Tibial artery (tissue), 4 donors: ENCODE data around the gene ZC3H12A.

ENCODE experiments used
- DNase-seq, 2 donors: peaks; one replicate each; pipeline ENCODE4 v3.0.0-alpha.2; 2019
- H3K27ac ChIP-seq, 2 donors: fragments of 200-600 bp; sonication (generic) in 1 of 2; 1 replicate in 1 of 2; 2 replicates in 1 of 2; pipeline ENCODE4 v1.5.1; 2018 to 2019; ENCODE audit warnings: mild to moderate bottlenecking in 1 of 2
- H3K27me3 ChIP-seq, 2 donors: fragments of 200-600 bp; sonication (generic) in 1 of 2; one replicate each; pipeline versions ENCODE4 v1.5.1 to v1.6.0; 2016 to 2019
- H3K36me3 ChIP-seq, 3 donors: fragments of 200-600 bp; sonication (generic) in 2 of 3; one replicate each; pipeline ENCODE4 v1.5.1; 2016 to 2019; ENCODE audit warnings: mild to moderate bottlenecking in 2 of 3
- H3K4me1 ChIP-seq, 4 donors: fragments of 200-600 bp; sonication (generic) in 2 of 4; 1 replicate in 3 of 4; 2 replicates in 1 of 4; pipeline ENCODE4 v1.5.1; 2016 to 2019
- H3K4me3 ChIP-seq, 2 donors: fragments of 200-600 bp; sonication (generic) in 1 of 2; 1 replicate in 1 of 2; 2 replicates in 1 of 2; pipeline ENCODE4 v1.5.1; 2018 to 2019; ENCODE audit warnings: mild to moderate bottlenecking in 2 of 2
- H3K9me3 ChIP-seq, 3 donors: fragments of 200-600 bp; sonication (generic) in 1 of 3; one replicate each; pipeline ENCODE4 v1.5.1; 2016 to 2019
- intact Hi-C: fragments of 100-400 bp; cut with DNase I; formaldehyde crosslinking; loops from one replicate; pipeline ENCODE4 v1.15.0; 2023; ENCODE audit warnings: low total_unique reads
- TF ChIP-seq, protein P1 (sequence below), 2 experiments: fragments of 200-600 bp in 1 of 2; fragments of 450-650 bp in 1 of 2; IDR thresholded peaks; one replicate each; pipeline ENCODE4 v1.5.1; 2017 to 2019; ENCODE audit warnings: antibody characterized with exemption in 2 of 2, mild to moderate bottlenecking in 1 of 2, moderate library complexity in 1 of 2

The ZC3H12A gene

DNA sequence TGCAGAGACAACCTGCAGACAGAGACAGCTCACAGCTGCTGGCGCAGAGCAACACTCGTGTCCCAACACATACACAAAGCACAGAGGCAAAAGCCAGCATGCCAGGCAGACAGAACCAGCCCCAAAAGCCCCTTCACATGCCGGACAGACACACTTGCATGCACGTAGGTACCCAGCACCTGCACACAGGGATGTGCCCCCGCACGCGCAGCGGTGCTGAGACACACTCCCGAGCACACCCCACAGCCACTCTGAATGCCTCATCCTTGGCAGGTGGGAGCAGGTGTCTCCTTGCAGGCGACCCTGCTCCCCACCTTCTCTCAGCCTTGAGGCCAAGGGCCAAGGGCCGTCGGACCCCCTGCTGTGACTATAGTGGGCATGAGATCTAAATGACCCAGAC lies 41.2 kb upstream of the ZC3H12A start:
- peaks cover 0 to 62% of the 10 kb centered on the region in 2 donors for H3K27me3 ChIP-seq
- H3K4me1 ChIP-seq = no peaks in the 10 kb centered on the region
- intact Hi-C loops = loop anchor here (5.0 kb wide), 1 partner anchor 731 kb away; no protein-coding TSS in a partner anchor
- H3K4me3 ChIP-seq = no peak overlapping the region
- TF ChIP-seq, protein P1, sequence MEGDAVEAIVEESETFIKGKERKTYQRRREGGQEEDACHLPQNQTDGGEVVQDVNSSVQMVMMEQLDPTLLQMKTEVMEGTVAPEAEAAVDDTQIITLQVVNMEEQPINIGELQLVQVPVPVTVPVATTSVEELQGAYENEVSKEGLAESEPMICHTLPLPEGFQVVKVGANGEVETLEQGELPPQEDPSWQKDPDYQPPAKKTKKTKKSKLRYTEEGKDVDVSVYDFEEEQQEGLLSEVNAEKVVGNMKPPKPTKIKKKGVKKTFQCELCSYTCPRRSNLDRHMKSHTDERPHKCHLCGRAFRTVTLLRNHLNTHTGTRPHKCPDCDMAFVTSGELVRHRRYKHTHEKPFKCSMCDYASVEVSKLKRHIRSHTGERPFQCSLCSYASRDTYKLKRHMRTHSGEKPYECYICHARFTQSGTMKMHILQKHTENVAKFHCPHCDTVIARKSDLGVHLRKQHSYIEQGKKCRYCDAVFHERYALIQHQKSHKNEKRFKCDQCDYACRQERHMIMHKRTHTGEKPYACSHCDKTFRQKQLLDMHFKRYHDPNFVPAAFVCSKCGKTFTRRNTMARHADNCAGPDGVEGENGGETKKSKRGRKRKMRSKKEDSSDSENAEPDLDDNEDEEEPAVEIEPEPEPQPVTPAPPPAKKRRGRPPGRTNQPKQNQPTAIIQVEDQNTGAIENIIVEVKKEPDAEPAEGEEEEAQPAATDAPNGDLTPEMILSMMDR (IDR thresholded peaks at IDR 0.05) = no peak
- H3K27ac ChIP-seq = no peak overlapping the region
- no peaks in the 10 kb centered on the region for H3K9me3 ChIP-seq
- no peaks in the 10 kb centered on the region for H3K36me3 ChIP-seq
- no peak for DNase-seq

DNA sequence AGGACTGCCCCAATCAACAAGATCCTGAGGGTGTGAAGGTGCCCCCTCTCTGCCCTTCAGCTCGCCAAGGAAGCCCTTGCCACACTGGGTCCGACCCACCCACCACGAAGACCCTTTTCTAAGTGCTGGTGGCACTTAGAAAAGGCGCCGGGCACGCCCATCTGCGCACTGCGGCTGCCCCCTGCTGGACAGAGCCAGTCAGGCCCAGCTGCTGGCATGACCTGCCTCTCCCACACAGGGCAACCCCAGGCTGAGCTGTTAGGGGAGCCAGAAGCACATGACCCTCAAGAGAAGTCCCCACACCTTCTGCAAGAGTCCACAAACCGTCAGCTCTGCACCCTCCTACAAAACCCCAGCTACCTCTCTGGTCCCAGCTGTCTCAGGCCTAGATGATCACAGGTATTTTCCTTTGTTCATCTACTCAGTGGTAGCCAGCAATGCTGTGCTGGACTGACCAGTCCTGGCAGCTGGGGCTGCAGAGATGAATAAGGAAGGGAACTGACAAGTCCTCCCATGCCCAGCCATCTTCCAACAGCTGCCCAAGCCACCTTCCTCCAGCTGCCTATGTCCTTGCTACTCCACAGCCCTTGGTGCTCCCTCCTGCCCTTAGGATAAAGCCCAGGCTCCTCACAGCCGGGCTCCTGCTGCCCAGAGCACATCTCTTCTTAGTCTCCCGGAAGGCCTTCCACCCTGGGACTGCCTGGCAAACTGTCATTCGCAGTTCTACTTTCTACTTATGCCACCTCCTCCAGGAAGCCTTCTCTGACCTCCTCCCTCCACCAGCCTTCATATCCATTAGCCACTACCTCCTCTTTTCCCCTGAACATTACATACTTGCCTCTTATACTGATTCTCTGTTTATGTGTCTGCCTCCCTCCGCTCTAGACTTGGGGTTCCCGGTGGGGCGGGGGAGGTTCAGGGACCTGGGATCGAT lies 39.8 kb upstream of the ZC3H12A start:
- TF ChIP-seq, protein P1 (IDR thresholded peaks at IDR 0.05) = peak; percentile 79 to 87
- no peak overlapping the region for H3K4me3 ChIP-seq
- H3K27ac ChIP-seq = no peak overlapping the region
- intact Hi-C loops = loop anchor here (5.0 kb wide), 2 partner anchors 732 to 862 kb away; no protein-coding TSS in a partner anchor
- peaks cover 0 to 76% of the 10 kb centered on the region in 2 donors for H3K27me3 ChIP-seq
- no peaks in the 10 kb centered on the region for H3K4me1 ChIP-seq
- DNase-seq = peak; percentile 37 to 68
- H3K9me3 ChIP-seq = no peaks in the 10 kb centered on the region
- H3K36me3 ChIP-seq = no peaks in the 10 kb centered on the region

DNA sequence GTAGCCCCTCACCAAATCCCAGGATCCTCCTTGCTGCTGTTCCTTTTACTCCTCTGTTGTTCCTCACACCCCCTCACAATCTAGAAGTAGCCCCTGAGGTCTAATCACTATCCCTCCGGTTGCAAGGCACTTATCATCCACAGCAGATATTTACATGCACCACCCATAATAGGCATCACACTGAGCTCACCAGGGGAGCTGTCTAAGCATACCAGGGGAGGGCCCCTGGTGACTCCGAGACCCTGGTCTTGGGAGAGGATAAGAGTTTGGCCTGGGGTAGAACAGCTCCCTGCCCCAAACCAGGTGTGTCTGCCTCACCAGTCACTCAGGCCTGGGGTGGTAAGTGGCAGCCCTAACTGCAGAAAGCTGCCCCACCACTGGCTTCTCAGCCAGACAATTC lies 37.3 kb upstream of the ZC3H12A start:
- no peak for DNase-seq
- no peak overlapping the region for H3K4me3 ChIP-seq
- peaks cover 0 to 76% of the 10 kb centered on the region in 2 donors for H3K27me3 ChIP-seq
- no peaks in the 10 kb centered on the region for H3K9me3 ChIP-seq
- no peaks in the 10 kb centered on the region for H3K36me3 ChIP-seq
- TF ChIP-seq, protein P1 (IDR thresholded peaks at IDR 0.05) = no peak
- intact Hi-C loops = loop anchor here (5.0 kb wide), 1 partner anchor 865 kb away; no protein-coding TSS in a partner anchor
- no peaks in the 10 kb centered on the region for H3K4me1 ChIP-seq
- H3K27ac ChIP-seq = no peak overlapping the region

DNA sequence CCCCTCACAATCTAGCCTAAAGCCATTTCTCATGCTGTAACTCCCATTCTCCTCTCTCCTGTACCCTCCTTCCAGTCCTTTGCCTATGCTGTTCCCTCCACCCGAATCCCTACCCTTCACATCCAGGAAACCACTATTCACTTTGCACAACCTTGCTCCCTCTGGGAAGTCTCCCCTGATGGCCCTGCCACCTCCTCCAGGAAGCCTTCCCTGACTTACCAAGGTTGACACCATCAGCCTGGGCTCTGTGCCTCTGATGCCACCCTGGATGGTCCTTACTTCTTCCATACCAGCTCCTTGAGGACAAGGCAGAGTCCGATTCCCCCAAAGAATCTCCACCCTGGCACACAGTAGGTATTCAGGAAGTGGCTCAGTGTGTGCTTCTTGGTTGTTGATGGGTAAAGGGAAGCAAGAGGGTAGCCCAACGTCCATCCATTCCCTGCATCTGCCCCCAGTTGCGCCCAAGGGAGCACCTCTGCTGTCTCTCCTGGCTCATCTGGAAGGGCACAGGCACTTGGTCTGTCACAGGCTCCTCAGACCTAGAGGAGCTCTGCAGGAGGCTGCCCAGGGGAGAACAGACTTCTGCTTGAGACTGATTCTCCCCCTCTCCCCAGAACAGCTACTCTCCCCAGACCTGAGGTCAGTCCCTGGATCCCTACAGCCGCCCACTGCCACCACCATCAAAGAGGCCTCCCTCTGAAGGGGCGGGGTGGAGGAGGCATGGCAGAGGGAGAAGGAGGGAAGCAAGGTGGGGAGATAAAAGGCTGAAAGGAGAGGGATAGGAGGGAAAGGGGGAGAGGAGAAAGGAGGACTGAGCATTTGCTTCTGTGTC lies 36.1 kb upstream of the ZC3H12A start:
- no peaks in the 10 kb centered on the region for H3K9me3 ChIP-seq
- H3K27me3 ChIP-seq = peaks cover 0 to 68% of the 10 kb centered on the region in 2 donors
- no peak overlapping the region for H3K27ac ChIP-seq
- no peaks in the 10 kb centered on the region for H3K36me3 ChIP-seq
- H3K4me3 ChIP-seq = no peak overlapping the region
- intact Hi-C loops = loop anchor here (5.0 kb wide), 1 partner anchor 866 kb away; no protein-coding TSS in a partner anchor
- H3K4me1 ChIP-seq = no peaks in the 10 kb centered on the region
- TF ChIP-seq, protein P1 (IDR thresholded peaks at IDR 0.05) = no peak
- no peak for DNase-seq

DNA sequence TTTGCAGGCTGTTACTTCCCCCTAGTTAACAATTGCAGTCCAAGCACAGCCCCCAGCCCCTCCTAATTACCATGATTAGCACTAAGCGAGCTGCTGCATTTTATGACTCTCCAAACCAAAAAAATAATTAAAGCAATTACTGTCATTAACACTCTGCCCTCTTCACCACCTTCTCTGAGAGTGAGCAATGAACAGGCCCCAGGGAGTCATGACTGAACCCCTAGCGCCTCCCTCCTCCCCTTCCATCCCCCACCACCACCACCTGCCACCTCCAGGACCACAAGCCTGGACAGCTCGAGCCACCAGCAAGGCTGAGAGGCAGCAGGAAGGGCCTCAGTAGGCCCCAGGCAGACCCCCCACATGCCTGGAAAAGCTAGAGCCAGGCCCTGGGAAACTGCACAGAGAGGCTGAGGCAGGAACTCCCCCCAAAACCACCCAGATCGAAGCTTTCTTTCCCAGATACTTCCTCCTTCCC lies 35.5 kb upstream of the ZC3H12A start:
- no peaks in the 10 kb centered on the region for H3K36me3 ChIP-seq
- DNase-seq = no peak
- no peaks in the 10 kb centered on the region for H3K4me1 ChIP-seq
- no peak overlapping the region for H3K27ac ChIP-seq
- no peaks in the 10 kb centered on the region for H3K9me3 ChIP-seq
- TF ChIP-seq, protein P1 (IDR thresholded peaks at IDR 0.05) = no peak
- H3K4me3 ChIP-seq = no peak overlapping the region
- H3K27me3 ChIP-seq = peaks cover 0 to 63% of the 10 kb centered on the region in 2 donors
- intact Hi-C loops = loop anchor here (5.0 kb wide), 1 partner anchor 867 kb away; no protein-coding TSS in a partner anchor
